Anterior cingulate cortex (tissue), 58 donors: ENCODE results near the gene SPOCD1.

Source experiments
- DNase-seq, 58 donors: peaks; one replicate each; lab custom pipeline; 2025; lab: John Stamatoyannopoulos, UW

The SPOCD1 gene

DNA sequence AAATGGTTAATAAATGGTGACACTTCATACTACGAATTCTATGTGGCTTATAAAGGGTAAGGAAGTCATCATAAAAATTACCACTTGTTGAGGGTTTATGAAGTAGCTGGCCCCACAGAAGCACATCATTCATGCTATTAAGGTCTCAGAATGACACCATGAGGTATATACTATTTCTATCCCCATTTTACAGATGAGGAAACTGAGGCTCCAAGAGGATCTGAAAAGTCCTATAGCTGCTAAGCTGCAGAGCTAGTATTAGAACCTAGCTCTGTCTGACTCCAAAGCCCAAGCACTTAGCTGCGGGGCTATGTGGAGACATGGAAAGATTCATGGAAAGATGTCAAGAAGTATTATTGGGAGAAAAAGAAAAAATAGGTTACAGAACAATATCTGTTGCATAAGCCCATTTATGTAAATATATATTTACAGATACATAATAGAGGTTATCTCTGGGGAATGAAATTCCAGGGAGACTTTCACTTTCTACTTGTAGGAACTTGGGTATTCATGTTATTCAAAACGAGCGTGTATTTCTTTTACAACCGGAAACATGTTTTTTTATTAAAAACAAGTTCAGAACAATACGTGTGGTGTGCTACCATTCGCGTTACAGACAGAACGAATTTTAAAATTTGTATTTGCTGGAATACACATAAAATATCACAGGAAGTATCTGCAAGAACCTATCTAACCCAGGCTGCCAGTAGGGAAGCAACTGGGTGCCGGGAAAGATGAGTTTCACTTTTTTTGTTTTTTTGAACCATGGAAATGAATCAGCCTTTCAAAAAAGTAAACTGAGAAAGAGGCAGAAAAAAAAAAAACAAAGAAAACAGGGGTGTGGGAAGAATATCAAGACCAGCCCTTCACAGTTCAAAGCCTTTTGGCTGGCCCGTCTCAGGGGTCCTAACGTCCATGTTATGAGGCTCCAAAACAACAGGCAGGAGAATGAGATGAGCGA is 13.4 kb downstream of the SPOCD1 start:
- no peak for DNase-seq

DNA sequence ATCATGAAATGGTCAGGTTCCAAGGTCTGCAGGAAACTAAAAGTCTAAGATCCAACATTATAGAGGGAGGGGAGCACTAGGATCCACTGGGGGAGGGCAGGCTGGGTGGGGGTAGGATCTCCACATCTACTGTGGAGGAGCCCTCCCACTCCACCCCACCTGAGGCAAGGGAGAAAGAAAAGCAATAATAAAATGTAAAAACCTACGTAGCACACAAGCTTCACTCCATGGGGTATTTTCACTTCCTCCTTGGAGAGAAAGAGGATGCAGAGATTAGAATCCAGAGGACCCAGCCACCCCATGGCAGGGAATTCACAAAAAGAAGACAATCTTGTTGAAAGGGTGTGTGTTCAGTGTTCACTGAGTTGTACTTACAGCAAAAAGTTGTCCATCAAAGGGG is 14.4 kb downstream of the SPOCD1 start:
- no peak for DNase-seq

DNA sequence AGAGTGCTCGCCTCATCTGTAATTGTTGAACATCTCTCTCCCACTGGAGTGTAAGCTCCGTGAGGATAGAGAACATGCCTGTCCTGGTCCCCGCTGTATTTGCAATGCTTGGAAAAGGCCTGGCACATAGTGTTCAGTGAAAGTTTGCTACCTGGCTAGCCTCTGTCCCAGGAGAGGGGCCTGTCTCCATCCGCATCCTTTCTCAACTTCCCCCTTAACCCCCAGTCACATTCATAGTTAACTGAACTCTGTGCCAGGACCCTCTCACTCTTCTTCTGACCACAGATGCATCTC is 15.2 kb downstream of the SPOCD1 start:
- no peak for DNase-seq

DNA sequence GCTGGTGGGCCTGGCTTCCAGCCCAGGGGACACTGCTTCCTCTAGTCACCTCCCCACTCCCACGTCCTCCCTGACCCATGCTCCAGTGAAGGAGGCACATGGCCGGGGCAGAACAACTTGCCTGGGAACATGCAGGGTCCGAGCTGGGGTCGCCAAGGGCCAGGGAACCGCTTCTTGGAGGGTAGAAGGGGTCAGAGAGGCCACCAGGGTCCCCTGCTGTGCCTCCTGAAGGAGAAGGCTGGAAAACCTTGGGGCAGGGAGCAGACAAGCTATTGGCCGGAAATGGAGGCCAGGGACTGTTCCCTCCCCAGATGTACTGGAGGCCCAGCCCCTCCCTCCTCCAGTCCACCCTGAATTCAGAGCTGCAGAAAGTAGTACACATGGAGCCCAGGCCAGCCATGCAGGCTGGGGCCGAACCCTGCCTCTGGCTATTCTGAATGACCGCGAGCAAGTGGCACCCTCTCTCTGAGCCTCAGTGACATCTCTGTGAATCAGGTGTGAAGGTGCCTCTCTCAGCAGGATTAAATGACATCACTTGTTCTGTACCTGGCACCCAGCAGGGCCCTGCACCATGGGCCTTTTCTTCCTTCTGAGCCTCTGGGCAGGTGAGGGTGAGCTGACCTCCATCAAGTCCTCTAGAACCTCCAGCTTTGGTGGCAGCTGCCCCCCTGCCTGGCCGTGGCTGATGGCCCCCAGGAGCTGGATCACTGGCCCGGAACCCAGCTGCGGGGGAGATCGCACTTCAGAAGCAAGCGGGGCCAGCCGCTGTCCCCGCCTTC is 15.7 kb downstream of the SPOCD1 start:
- no peak for DNase-seq

DNA sequence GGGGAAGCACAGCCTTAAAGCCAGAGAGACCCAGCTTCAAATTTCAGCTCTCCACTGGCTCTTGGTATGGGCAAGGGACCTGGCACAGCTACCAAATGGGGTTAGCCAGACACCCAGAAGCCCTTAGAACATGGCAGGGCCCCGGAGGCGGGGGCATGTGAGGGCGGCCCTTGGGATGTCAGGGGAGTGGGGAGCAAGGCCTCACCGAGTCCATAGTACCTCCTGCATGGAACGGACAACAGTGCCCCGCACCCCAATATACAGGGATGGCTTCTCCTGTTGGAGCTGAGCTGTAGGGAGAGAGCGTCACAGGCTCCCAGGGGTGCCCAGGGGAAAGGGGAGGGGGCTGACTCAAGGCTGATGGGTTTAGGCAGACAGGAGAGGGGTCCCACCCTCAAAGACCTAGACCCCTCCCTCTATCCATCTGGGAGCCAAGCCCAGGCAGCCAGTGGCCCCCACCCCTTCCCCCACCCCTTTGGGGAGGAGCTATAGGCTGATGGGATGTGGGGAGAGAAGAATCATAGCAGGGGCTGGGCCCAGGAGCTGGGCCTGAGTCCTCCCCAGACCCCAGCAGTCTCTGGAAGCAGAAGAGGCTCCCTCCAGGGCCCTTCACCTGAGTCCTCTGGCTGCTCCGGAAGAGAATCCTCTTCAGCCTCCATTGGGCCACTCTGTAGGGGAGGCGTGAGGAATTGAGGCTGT is 16.5 kb downstream of the SPOCD1 start:
- DNase-seq: no peak

DNA sequence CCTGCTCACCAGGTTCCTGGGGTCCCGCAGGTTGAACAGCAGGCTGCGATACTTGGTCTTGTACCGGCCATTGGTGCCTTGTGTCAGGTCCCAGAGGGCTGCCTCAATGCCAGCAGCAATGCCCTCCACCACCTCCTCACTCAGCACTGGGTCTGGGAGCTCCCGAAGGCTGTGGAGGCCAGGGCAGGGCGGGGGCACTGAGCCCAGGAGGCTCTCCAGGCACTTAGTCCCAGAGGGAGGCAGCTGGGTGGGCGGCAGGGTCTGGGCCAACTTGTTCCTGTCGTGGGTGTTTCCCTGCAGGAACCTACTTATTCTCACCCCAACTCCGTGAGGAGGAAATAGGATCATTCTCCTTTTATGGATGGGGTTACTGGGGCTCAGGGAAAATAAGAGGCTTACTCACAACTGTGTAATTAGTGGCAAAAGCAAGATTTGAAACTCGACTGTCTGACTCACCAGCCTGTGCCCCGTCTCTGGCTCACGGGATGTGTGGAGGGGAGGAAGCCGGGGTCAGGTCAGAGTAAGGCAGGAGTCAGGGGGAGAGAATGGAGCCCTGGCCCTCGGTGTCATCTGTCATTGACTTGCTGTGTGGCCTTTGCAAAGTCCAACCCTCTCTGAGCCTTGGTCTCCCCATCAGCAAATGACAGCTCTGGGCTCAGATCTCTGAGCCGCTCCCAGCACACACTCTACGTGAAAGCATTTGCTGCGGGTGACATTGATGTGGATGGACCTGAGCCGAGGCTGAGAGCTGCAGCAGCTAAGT is 17.2 kb downstream of the SPOCD1 start:
- DNase-seq: peak in 1 of 58 donors; percentile 49

DNA sequence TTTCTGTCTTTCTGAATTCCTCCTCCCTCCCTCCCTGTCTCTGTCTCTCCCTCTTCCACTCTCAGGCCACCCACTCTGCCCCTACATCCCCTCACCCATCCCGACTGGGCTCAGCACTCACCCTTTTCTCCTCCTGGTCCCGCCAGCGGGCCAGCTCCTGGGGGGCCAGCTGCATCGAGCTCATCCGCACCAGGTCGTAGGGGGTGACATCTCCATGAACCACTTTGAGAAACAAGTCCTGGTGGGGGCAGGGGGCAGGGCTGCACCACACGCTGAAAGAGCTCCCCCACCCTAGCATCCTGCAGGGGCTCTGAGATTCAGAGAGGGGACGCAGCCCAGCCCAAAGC is 17.8 kb downstream of the SPOCD1 start:
- DNase-seq: no peak

DNA sequence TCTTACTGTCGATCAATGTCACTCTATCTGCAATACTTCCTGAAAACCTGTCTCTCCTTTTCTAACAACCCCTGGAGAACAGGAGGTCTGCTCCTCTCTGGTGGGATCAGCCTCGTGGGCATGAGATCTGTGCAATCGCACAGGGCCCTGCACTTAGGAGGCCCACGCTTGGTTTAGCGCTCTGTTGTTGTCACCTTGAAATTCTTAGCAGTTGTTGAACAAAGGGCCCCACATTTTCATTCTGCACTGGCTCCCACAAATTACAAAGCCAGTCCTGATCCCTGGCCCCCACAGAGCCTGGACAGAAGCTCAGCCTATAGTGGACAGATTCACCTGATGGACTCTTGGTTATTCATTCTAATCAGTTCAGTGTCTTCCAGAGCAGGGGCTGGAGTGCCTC is 18.6 kb downstream of the SPOCD1 start:
- no peak for DNase-seq

DNA sequence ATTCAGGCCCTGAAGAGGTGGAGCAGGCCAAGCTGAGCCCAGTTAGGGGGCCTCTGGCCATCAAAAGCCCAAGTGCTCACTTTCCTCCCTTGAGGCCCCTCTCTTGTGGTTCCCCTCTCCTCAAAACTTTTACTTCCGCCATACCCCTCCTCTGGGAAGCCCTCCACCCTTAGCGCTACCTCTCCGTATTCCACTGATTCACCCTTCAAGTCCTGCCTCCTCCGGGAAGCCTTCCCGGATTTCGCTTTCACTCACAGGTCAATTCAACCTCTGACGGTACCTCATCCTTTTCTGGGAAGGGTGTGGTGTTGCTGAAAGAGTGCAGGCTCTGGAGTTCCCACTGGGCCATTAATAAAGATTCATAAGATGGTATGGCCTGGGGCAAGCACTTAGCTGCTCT is 19.1 kb downstream of the SPOCD1 start:
- no peak for DNase-seq

DNA sequence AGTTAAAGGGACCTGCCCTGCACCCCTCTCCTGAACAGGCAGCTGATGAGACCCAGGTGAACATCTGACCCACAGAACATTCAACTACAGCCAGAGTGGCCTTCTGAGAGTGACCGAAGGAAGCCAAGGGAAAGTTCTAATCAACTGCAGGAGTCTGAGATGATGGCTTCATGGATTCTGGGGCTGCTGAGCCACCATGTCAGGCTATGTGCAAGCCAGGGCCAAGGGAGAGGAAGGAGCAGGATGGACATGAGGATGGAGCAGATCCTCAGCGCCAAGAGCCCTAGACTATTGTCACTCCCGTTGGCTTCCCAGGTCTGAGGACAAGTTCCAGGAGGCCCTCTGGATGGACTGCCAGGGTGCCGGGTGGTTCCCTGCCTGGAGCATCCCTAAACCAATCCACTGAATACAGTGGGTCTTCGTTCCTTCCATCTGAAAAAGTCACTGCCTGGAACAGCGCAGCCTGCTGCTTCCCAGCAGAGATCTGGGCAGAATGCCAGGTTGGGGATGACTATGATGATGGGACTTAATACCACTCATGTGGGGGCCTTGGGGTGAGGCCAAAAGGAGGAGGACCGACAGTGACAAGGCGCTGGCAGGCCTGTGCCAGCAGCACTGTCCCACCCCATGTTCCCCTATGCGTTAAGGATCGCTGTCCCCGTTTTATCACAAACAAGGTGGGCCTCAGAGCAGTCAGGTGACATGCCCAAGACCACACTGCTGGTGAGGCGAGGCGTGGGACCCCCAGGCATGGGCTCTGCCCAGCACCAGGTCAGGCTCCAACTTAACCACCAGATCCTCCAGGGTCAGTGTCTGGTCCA is 19.8 kb downstream of the SPOCD1 start:
- DNase-seq: peak in 17 of 58 donors; percentile 10 to 93 (median 46)

DNA sequence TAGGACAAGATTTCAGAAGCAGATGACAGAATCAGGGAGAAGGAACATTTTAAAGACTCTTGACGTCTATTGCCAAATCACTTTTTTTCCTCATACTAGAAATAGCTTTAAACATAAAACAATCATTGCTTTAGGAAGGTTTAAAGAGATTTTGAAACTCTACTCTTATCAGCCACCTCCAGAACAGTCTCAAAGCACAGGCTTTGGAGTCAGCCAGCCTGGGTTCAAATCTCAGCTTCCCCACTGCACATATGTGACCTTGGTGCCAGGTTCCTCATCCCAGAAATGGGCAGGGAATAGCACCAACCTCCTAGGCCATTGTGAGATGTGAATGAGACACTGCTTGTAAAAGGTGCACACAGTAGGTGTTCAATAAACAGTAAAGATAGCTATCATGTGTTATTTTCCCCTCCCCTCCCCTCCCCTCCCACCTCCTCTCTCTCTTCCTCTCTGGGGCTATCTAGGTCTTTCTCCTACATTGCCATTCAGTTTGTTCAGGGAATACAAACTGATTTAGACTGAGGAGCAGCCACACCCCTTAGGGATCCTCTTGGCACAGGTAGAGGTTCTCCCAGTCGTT is 20.6 kb downstream of the SPOCD1 start:
- DNase-seq: no peak

DNA sequence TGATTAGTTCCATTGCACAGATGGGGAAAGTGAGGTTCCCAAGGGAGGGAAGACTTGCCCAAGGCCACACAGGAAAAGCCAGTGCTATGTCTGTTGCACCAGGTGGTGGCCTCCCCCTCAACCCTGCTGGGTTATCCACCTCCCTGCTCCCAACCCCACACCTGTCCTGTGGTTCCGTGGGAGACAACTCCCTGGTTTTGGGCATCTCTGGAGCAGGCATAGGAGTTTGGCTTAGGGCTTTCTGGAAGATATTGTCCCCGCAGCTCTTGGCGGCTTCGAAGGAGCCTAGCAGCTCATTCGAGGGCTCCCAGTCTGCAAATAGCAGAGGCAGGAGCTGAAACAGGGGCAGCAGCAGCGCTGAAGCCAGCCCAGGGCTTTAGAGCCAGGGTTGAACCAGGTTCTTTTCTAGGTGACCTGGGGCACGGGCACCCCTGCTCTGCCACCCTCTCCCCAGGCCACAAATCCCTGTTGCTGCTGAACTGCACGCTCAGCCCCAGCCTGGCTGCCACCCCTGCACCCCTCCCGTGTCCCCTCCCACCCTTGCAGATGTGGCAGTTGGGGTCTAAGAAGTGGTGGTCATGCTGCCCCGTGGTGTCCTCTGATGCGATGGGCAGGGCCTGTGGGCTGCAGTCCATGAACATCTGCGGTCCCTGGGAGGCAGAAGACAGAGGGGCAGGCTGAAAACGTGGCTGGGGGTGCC is 22.1 kb downstream of the SPOCD1 start:
- no peak for DNase-seq

DNA sequence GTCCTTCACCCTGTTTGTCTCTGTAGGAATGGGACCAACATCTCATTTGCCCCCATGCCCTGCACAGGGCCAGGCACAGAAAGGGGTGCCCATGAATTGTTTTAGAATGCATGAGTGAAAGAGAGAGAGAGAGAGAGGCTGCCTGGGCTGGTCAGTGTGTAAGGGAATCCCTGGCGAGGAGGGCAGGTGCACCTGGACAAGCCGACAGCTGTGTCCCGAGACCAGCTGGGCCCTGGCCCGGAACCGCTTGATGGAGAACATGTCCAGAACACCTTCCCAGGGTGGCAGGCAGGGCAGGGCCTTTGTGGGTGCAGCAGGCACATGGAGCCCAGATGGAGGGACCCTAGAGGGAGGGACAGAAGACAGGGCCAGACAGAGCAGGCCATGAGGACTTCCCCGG is 22.7 kb downstream of the SPOCD1 start:
- no peak for DNase-seq

DNA sequence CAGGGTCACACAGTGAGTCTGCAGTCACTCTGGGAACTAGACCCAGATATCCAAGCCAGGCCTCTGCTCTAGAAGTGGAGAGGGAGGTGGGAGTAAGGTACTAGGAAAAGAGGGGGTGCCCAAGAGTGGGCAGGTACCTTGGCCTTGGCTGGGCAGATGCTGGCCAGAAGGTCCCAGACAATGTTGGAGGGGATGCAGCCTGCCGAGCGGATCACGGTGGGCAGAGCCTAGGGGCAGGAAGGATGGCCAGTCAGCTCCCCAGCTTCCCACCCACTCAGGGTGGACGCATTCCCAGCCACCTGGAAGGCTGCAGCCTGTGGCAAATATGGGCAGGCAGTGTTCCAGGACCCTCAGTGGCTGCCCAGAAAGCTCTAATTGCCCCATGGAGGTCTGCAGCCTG is 23.3 kb downstream of the SPOCD1 start:
- DNase-seq: no peak

DNA sequence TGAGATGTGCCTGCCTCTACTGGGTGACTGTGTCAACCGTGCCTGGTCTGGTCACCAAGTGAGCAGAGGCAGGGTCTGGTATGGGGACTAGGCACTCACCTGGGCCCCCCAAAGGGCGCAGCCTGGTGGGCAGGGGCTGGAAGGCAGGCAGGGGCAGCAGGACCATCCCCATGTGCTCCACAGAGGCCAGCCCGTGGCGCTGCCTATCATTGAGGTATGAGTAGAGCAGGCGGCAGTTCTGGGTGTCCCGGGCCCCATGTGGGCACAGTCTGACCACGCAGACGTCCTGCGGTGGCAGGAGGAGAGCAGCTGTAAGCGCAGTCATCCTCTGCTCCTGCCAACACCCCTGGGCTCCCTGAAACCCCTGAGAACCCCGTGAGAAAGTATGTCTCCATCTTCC is 23.7 kb downstream of the SPOCD1 start:
- no peak for DNase-seq

DNA sequence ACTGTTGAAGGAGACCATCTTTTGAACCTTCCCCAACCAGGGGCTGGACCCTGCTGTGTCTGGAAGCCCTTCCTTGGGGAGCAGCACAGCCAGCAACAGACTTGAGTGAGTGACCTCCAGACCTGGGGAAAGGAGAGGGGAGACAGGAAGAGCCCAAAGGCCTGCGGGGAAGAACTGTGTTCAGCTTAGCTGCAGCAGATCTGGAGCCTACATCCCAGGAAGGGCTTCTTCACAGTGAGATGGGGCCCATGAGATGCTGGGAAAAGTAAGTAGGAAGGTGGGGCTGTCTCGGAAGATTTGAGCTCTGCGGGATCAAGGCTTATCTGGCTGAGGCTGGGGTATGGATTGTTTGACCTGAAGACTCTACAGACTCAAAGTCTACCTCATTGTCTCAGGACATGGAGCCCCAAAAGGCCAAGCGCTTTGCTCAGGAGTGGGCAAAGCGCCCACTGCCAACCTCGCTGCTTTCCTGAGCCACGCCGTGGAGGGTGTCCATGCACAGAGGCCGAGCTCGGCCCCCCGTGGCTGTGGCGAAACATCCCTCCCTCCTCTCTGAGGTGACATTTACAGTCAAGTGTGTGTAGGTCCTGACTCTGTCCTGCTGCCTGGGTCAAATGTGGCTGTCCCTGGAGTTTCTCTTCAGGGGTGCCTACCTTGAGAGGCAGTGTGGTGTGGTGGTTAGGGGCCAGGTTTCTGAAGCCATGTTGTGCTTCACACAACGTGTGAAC is 24.5 kb downstream of the SPOCD1 start:
- DNase-seq: no peak

DNA sequence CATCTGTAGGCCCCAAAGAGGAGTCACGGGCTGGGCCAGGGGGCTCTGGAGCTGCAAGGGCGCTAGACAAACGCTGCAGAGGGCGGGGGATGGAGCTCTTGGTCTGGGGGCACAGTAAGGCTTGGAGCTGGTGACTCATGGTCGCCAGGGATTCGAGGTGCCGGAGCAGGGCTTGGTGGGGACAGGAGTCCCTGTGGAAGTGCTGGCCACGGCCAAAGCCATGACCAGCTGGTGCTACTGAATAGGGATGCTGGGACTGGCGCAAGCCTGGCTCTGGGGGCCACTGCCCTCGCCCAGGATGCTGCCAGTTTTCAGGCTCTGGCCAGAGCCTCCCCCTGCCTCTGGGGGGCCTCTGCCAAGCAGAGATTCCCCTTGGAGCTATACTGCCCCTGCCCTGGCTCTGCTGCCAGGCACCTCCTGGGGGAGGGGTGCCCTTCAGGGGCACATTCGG is 25.2 kb downstream of the SPOCD1 start:
- DNase-seq: no peak

DNA sequence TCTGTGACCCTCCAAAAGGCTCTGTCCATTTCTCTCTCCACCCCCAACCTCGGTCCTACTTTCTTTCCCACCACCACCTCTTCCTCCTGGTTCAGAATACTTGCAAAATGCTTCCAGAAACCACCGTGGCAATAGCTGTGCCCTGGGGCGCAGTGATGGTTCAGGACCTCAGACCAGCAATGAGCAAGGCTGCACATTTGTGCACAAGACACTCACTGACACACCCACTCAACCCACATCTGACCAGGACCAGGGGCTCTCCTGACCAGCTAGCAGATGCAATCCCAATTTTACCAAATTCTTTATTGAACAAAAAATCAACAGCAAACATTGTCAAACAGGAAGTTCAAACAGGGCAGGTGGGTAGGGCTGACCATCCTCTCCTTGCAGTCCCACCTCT is 25.7 kb downstream of the SPOCD1 start:
- no peak for DNase-seq
